Endothelial cell of umbilical vein (primary cell): Measurements from ENCODE around the gene RASL12.

Experiments
- EZH2 ChIP-seq: IDR thresholded peaks from 2 replicates; pipeline ENCODE4 v1.6.1; 2012; ENCODE audit warnings: borderline replicate concordance, low read depth, mild to moderate bottlenecking, moderate library complexity, low read length, inconsistent platforms; ENCODE audit not compliant: severe bottlenecking
- TF ChIP-seq, protein P1 (sequence below), 2 donors: IDR thresholded peaks; 1 replicate in 1 of 2; 2 replicates in 1 of 2; pipeline ENCODE4 v1.5.1; 2011; ENCODE audit warnings: low read length in 2 of 2, mild to moderate bottlenecking in 2 of 2, moderate library complexity in 2 of 2, control low read depth in 1 of 2, inconsistent platforms in 1 of 2, low read depth in 1 of 2; ENCODE audit not compliant: insufficient read depth in 1 of 2; ENCODE audit errors: extremely low read depth in 1 of 2
- TF ChIP-seq, protein P2 (sequence below): IDR thresholded peaks from 2 replicates; pipeline ENCODE4 v1.6.1; 2011; ENCODE audit not compliant: insufficient read depth, insufficient read length

DNA sequence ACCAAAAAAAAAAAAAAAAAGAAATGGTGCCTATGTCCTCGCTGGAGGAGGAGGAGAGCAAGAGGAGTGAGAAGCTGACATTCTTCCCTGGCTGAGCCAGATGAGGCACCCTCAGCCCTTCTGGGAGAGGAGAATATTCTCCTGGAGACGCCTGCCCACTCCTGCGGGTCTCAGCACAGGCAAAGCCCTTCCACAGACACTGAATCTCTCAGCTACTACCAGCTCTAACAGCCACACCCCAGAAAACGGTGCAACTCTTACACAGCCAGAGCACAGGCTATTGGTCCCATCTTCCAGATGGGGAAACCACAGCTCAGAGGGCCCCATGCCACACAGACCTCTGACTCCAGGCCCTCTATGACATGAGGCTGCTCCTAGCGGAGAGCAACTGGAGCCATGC lies 5.7 kb downstream of the RASL12 start:
- TF ChIP-seq, protein P1, sequence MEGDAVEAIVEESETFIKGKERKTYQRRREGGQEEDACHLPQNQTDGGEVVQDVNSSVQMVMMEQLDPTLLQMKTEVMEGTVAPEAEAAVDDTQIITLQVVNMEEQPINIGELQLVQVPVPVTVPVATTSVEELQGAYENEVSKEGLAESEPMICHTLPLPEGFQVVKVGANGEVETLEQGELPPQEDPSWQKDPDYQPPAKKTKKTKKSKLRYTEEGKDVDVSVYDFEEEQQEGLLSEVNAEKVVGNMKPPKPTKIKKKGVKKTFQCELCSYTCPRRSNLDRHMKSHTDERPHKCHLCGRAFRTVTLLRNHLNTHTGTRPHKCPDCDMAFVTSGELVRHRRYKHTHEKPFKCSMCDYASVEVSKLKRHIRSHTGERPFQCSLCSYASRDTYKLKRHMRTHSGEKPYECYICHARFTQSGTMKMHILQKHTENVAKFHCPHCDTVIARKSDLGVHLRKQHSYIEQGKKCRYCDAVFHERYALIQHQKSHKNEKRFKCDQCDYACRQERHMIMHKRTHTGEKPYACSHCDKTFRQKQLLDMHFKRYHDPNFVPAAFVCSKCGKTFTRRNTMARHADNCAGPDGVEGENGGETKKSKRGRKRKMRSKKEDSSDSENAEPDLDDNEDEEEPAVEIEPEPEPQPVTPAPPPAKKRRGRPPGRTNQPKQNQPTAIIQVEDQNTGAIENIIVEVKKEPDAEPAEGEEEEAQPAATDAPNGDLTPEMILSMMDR (IDR thresholded peaks at IDR 0.05; ENCODE audit: extremely low read depth in 1 of 2, insufficient read depth in 1 of 2, low read depth in 1 of 2, low read length in 2 of 2): no peak
- TF ChIP-seq, protein P2, sequence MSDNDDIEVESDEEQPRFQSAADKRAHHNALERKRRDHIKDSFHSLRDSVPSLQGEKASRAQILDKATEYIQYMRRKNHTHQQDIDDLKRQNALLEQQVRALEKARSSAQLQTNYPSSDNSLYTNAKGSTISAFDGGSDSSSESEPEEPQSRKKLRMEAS: no peak
- no peak for TF ChIP-seq EZH2
